ENCODE results near the gene STXBP3. TPM values are rescaled to one million over a fixed set of nuclear protein-coding genes. Genes with fewer than 3 reads are reported as not detected.

The STXBP3 gene
- 29.4 and 34.1 TPM in 2 replicates for total RNA-seq (2021)
- long read RNA-seq, transcript STXBP3-201 (19 exons, 2,478 nt): major isoform, 168 of 219 reads
- long read RNA-seq, partial matches to known transcripts: 18 of 219 reads
- long read RNA-seq, other reads (novel, unspliced or antisense): 33 of 219 reads

DNA sequence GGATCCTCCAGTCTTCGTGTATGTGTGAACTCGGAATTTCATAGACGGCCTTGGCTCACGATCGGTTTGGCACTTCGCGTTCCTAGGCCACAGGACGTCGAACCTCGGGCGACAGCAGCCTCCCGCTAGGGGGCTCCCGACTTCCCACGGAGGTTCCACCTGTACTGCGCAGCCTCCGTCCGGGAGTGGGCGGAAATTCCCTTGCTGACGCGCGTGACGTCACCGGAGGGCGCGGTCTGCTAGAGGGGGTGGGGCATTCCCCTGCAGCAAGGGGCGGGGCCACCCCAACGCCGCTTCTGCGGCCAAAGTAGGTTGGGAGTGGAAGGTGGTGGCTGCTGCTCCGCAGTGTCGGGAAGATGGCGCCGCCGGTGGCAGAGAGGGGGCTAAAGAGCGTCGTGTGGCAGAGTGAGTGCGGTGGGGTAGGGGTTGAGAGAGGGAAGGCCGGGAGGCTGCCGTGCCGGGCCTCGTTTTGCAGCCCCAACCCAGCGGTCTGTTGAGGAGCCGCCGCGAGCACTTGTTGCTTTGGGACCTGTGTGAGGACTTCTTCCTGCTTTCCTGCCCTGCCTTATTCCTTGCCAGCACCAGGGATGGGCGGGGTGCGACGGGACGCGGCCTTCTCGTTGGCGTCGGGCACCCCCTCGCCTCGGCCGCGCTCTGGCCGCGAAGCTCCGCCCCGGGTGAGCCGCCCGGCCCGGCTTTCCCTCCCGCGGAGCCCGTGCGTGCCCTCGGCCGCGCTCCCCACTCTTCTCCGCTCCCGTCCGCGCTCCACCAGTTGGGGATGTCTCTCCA lies at the start of gene STXBP3:
TSS of gene STXBP3 (plus strand) at position 293 of the 789 bp plus-strand sequence. CDS start at position 357, 64 bp downstream.
- H3K27ac ChIP-seq (ENCODE audit: insufficient read length, low read depth, low read length): peak within 1 kb of the TSS; percentile 48
- Mint-ChIP-seq H3K27me3 (ENCODE audit: low read depth) (peaks cover 10% of the 10 kb centered on the region), H3K4me3 (peak within 1 kb of the TSS; percentile 92 to 98), H3K27ac (peak within 1 kb of the TSS; percentile 97 to 98 (median 98)), H3K9me3 (no peaks in the 10 kb centered on the region), H3K4me1 (peaks cover 10 to 11% of the 10 kb centered on the region in 2 experiments), H3K36me3 (ENCODE audit: insufficient read depth in 1 of 3, low read depth in 3 of 3) (peaks cover 2 to 4% (median 3%) of the 10 kb centered on the region in 3 experiments; a peak in 4 of 7 replicates)
- WGBS (ENCODE audit: extremely low coverage, insufficient read length, low lambda C conversion rate): no CpG with 5 or more reads among the region's 75 CpGs
- H3K79me1 ChIP-seq (ENCODE audit: insufficient read depth, low read depth, low read length, poor library complexity, severe bottlenecking): no peaks in the 10 kb centered on the region
- H4K8ac ChIP-seq (replicated peaks; ENCODE audit: insufficient read length, low read depth, low read length): no peak within 1 kb of the TSS
- H2BK12ac ChIP-seq (ENCODE audit: insufficient read length, low read depth, low read length): no peak within 1 kb of the TSS
- H3K56ac ChIP-seq (ENCODE audit: insufficient read length, low read depth, low read length): no peak within 1 kb of the TSS
- no peaks in the 10 kb centered on the region for H3K4me1 ChIP-seq (ENCODE audit: insufficient read depth, low read length)
- peak within 1 kb of the TSS; percentile 84 for H3K14ac ChIP-seq (ENCODE audit: insufficient read depth, low read length)
- H4K20me1 ChIP-seq (ENCODE audit: control insufficient read depth, insufficient read depth, insufficient read length): no peaks in the 10 kb centered on the region
- H3K9me3 ChIP-seq (ENCODE audit: control insufficient read depth, low read depth, low read length): no peaks in the 10 kb centered on the region
- no peak within 1 kb of the TSS for H2BK20ac ChIP-seq (ENCODE audit: low read depth, low read length, poor library complexity, severe bottlenecking)
- H3K18ac ChIP-seq (ENCODE audit: insufficient read length, low read depth, low read length): peak within 1 kb of the TSS; percentile 91
- H3K79me2 ChIP-seq (ENCODE audit: insufficient read depth, low read length): no peaks in the 10 kb centered on the region; the same call in 1 of the 2 replicates
- no peak within 1 kb of the TSS for H3K23ac ChIP-seq (ENCODE audit: insufficient read length, low read depth, low read length)
- peak within 1 kb of the TSS; percentile 48 for H3K4me2 ChIP-seq (ENCODE audit: insufficient read depth, insufficient read length, low read length)
- no peaks in the 10 kb centered on the region for H3K27me3 ChIP-seq (ENCODE audit: insufficient read depth, low read length)
- no peak within 1 kb of the TSS for H3T11ph ChIP-seq (ENCODE audit: low read length)
- H2BK5ac ChIP-seq (ENCODE audit: insufficient read length, low read length): no peak within 1 kb of the TSS
- no peak within 1 kb of the TSS for H2AK5ac ChIP-seq (ENCODE audit: insufficient read length, low read length)
- H3K4ac ChIP-seq (ENCODE audit: low read depth, low read length): no peak within 1 kb of the TSS
- DNase-seq: peak; percentile 98
- no peak within 1 kb of the TSS for H2BK15ac ChIP-seq (ENCODE audit: low read depth, low read length)
- TF ChIP-seq, protein P1, sequence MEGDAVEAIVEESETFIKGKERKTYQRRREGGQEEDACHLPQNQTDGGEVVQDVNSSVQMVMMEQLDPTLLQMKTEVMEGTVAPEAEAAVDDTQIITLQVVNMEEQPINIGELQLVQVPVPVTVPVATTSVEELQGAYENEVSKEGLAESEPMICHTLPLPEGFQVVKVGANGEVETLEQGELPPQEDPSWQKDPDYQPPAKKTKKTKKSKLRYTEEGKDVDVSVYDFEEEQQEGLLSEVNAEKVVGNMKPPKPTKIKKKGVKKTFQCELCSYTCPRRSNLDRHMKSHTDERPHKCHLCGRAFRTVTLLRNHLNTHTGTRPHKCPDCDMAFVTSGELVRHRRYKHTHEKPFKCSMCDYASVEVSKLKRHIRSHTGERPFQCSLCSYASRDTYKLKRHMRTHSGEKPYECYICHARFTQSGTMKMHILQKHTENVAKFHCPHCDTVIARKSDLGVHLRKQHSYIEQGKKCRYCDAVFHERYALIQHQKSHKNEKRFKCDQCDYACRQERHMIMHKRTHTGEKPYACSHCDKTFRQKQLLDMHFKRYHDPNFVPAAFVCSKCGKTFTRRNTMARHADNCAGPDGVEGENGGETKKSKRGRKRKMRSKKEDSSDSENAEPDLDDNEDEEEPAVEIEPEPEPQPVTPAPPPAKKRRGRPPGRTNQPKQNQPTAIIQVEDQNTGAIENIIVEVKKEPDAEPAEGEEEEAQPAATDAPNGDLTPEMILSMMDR (conservative IDR thresholded peaks at IDR 0.05): peak; percentile 95
- peak within 1 kb of the TSS; percentile 92 for H2BK120ac ChIP-seq (ENCODE audit: low read depth, low read length, poor library complexity, severe bottlenecking)
- no peak within 1 kb of the TSS for H2AFZ ChIP-seq (ENCODE audit: low read length)
- no peaks in the 10 kb centered on the region for H3K23me2 ChIP-seq (ENCODE audit: insufficient read length, low read depth, low read length, poor library complexity, severe bottlenecking)
- no peak within 1 kb of the TSS for H4K5ac ChIP-seq (ENCODE audit: insufficient read length, low read depth, low read length)
- H4K91ac ChIP-seq (ENCODE audit: insufficient read length, low read depth, low read length): no peak within 1 kb of the TSS
- H3K9ac ChIP-seq (ENCODE audit: extremely low read depth, insufficient read length, low read length): peak within 1 kb of the TSS; percentile 75
